ENCODE measurements around the gene VEGFB.

VEGFB gene

GRCh38 chr11:64237484-64237951, 3.1 kb downstream of the VEGFB start:
- in situ Hi-C loops (cut with HindIII; ENCODE audit: low pct_ligation_motif_present, low sequenced_read_pairs): no loop called here
- no peak for DNase-seq
- TF ChIP-seq, protein P1, sequence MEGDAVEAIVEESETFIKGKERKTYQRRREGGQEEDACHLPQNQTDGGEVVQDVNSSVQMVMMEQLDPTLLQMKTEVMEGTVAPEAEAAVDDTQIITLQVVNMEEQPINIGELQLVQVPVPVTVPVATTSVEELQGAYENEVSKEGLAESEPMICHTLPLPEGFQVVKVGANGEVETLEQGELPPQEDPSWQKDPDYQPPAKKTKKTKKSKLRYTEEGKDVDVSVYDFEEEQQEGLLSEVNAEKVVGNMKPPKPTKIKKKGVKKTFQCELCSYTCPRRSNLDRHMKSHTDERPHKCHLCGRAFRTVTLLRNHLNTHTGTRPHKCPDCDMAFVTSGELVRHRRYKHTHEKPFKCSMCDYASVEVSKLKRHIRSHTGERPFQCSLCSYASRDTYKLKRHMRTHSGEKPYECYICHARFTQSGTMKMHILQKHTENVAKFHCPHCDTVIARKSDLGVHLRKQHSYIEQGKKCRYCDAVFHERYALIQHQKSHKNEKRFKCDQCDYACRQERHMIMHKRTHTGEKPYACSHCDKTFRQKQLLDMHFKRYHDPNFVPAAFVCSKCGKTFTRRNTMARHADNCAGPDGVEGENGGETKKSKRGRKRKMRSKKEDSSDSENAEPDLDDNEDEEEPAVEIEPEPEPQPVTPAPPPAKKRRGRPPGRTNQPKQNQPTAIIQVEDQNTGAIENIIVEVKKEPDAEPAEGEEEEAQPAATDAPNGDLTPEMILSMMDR (IDR thresholded peaks at IDR 0.05; ENCODE audit: low read depth, low read length, missing control alignments): no peak
- H3K27me3 ChIP-seq (replicated peaks): no peaks in the 10 kb centered on the region
- no peak overlapping the region for H3K4me3 ChIP-seq (ENCODE audit: low read depth, low read length)
- no peak overlapping the region for H3K27ac ChIP-seq
- peaks cover 7% of the 10 kb centered on the region for H3K36me3 ChIP-seq (replicated peaks)

GRCh38 chr11:64238076-64238475, 3.7 kb downstream of the VEGFB start:
- DNase-seq: no peak
- Histone ChIP-seq H3K27ac (no peak overlapping the region), H3K36me3 (replicated peaks) (peaks cover 8% of the 10 kb centered on the region), H3K27me3 (replicated peaks) (no peaks in the 10 kb centered on the region), H3K4me3 (ENCODE audit: low read depth, low read length) (no peak overlapping the region)
- in situ Hi-C loops (cut with HindIII; ENCODE audit: low pct_ligation_motif_present, low sequenced_read_pairs): no loop called here
- TF ChIP-seq, protein P1 (IDR thresholded peaks at IDR 0.05; ENCODE audit: low read depth, low read length, missing control alignments): no peak

GRCh38 chr11:64238999-64239398, 4.6 kb downstream of the VEGFB start:
- in situ Hi-C loops (cut with HindIII; ENCODE audit: low pct_ligation_motif_present, low sequenced_read_pairs): no loop called here
- peaks cover 15% of the 10 kb centered on the region for H3K36me3 ChIP-seq (replicated peaks)
- no peak overlapping the region for H3K4me3 ChIP-seq (ENCODE audit: low read depth, low read length)

GRCh38 chr11:64239662-64240434, 5.5 kb downstream of the VEGFB start:
- peaks cover 18% of the 10 kb centered on the region for H3K36me3 ChIP-seq (replicated peaks)
- no peaks in the 10 kb centered on the region for H3K27me3 ChIP-seq (replicated peaks)
- in situ Hi-C loops (cut with HindIII; ENCODE audit: low pct_ligation_motif_present, low sequenced_read_pairs): no loop called here
- DNase-seq: no peak
- H3K27ac ChIP-seq: peak overlapping the region; percentile 97
- no peak overlapping the region for H3K4me3 ChIP-seq (ENCODE audit: low read depth, low read length)
- TF ChIP-seq, protein P1 (IDR thresholded peaks at IDR 0.05; ENCODE audit: low read depth, low read length, missing control alignments): no peak

More at GRCh38 chr11:64238999-64239398, 4.6 kb downstream of the VEGFB start:
- Histone ChIP-seq H3K27me3 (replicated peaks) (no peaks in the 10 kb centered on the region), H3K27ac (no peak overlapping the region)
- DNase-seq: no peak
- TF ChIP-seq, protein P1 (IDR thresholded peaks at IDR 0.05; ENCODE audit: low read depth, low read length, missing control alignments): no peak

- TF ChIP-seq, protein P1 (IDR thresholded peaks at IDR 0.05; ENCODE audit: low read depth, low read length, missing control alignments): no peak
- in situ Hi-C loops (cut with HindIII; ENCODE audit: low pct_ligation_motif_present, low sequenced_read_pairs): no loop called here
- Histone ChIP-seq H3K27me3 (replicated peaks) (no peaks in the 10 kb centered on the region), H3K4me3 (ENCODE audit: low read depth, low read length) (peak within 1 kb of the TSS; percentile 81), H3K27ac (peak within 1 kb of the TSS; percentile 97), H3K36me3 (replicated peaks) (peaks cover 18% of the 10 kb centered on the region)
- peak; percentile 94 for DNase-seq
Measured at GRCh38 chr11:64240435-64241240, 6.3 kb downstream of the VEGFB start, which contains the start of gene FKBP2. Gene FKBP2, plus strand, starts transcription at chr11:64241095. Its CDS starts 1,293 bp downstream, at chr11:64242388.

Measured in brain microvascular endothelial cell (primary cell).